Endothelial cell of hepatic sinusoid (primary cell): Measurements from ENCODE around the gene KCNQ1.

Experiments used
- in situ Hi-C: cut with HindIII; loops from 2 replicates; pipeline ENCODE4 v1.10.0; 2017; ENCODE audit warnings: low sequenced_read_pairs

Gene KCNQ1

GRCh38 chr11:2737866-2738265, 293.1 kb downstream of the KCNQ1 start:
- in situ Hi-C loops, result no loop called here

DNA sequence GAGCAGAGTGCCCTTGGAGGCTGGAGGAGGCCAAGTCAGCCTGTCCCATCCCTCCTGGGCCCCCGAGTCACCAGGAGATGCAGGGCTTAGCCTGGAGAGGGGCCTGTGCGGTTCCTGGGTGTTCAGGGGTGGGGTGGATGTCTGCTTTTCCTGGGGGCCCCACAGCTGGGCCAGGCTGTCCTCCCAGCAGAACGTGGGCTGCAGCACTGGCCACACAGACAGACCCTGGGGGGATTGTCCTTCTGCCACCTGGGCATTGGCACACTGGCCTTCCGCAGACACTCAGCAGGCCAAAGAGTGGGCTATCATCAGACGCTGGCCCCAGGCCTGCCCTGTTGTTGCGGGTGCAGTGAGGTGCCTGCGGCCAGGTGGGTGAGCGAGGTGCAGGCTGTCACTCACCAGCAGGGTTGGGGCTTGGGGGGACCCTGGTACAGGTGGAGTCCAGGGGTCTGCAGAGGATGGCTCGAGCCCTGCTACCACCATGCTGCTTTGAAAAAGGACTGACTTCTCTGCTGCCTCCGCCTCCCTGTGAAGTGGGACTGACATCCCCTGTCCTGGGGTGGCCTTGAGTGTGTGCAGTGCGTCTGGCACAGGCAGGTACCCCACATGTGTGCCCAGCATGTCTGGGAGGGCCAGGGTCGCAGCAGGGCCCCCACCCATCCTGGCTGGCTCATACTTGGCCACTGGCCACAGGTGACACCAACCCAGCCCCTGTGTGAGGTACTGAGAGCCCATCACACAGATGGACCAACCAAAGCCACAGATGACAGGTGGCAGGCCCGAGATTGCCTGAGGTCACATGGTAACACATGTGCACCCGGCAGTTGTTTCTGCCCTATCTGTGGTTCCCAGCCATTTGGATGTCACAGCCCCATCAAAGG, 294.0 kb downstream of the KCNQ1 start:
- in situ Hi-C loops, result no loop called here

GRCh38 chr11:2739531-2740274, 294.9 kb downstream of the KCNQ1 start:
- in situ Hi-C loops, result no loop called here

DNA sequence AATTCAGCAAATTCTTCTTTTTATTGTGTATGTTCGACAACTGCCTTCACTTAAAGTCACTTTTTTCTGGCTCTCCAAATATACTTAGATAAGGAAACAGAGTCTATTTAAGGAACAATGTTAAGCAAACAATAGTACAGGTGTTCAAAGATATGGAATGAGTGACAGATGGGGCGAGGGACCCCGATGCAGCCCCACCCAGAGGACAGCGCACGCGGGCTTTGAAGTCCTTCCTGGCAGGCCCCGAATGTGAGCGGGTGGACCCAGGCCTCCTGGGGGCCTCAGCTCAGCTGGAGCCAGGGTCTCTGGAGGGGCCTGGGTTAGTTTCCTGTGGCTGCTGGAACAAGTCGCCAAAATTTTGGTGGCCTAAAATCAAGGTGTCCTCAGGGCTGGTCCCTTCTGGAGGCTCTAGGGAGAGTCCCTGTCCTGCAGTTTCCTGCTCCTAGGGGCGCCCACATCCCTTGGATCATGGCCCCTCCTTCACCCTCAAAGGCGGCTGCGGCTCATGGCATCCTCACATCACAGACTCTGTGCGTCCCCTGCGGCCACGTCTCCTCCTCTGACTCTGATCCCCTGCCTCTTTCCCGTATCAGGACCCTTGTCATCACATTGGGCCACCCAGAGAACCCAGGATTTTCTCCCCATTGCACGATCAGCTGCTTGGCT, 295.6 kb downstream of the KCNQ1 start:
- in situ Hi-C loops, result no loop called here

DNA sequence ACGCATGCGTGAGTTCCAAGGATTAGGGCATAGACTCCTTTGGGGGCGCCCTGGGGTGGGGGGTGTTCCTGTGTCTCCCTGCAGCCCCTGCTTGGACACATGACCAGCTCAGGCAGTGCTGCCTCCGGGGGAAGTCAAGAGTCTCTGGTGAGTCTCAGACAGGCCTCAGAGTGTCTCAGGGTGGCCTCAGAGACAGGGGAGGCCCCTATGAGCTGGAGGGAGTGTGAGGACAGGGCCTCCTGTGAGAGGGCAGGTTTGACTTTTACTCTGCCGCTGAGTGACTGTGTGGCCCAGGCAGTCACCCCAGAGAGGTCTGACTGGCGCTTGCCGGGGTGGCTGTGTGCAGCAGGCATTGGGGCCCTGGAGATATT, 296.2 kb downstream of the KCNQ1 start:
- in situ Hi-C loops, result no loop called here

- in situ Hi-C loops, result no loop called here
Measured at GRCh38 chr11:2741377-2742131, 296.7 kb downstream of the KCNQ1 start.

DNA sequence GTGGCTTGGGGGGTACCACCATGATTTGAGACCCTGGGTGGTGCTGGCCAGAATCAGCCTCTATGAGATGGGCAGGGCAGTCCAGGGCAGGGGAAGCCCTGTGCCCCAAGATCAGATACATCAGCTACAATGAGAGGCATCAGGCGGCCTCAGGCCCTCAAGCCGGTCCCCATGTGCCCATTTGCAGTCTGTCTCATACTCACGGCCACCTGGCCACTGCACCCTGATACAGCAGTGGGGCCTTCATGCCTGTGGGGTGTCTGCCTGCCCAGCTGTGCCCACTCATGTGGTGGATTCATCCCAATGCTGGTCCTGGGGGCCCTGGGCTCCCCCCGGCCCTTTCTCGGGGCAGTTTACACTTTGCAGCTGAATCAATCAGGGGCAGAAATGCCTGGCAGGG, 297.4 kb downstream of the KCNQ1 start:
- in situ Hi-C loops, result no loop called here

DNA sequence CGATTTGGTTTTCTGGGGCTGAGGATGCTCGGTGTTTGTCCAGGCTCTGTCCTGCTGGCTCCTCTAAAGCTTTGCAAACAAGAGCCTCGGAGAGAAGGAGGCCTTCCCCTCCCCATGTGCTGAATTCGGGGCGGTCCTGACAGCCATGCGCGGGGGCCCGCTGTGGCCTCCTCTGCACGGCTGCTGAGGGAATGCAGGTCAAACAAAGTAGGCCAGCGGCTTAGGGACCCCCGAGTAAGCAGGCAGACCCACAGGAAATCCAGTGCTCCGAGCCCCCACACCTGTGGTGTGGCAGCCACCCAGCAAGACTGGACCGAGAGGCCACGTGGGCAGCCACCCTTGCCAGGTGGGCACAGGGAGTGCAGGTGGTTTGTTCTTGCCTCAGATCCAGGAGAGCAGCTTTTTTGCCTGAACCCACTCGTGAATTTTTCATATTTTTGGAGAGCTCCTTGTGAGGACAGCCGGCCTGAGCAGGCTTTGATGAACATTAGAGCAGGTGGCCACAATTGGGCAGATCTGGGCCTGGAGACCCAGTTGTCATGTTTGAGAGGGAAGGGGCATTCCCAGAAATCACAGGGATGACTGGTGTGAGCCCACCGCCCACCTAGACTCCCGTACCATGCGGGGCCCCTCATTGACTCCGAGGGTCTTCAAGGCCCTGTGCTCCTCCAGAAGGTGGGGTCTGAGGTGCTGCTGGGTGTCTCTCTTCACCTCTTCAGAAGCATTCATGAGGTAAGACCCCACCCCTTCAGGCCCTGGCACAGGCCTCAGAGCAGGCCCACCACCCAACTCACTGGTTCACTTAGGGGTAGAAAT, 298.0 kb downstream of the KCNQ1 start:
- in situ Hi-C loops, result no loop called here

GRCh38 chr11:2743427-2744110, 298.8 kb downstream of the KCNQ1 start:
- in situ Hi-C loops, result no loop called here

DNA sequence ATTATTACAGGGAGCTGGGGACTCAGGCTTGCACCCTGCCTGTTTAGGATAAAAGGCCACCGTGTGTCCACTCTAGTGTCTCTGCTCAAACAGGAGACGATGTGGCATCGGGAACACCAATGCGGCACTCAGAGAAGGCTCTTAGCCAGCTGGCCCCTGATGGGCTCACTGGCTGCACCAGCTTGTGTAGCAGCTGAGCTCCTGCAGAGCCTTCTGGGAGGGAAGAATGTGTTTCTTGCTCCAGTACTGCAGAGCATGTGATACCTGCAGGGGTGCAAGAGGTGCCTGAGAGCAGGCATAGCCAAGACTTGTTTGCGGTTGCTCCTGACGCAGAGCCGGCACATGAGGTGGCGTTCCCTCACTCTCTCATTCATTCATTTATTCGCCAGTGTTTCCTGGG, 299.4 kb downstream of the KCNQ1 start:
- in situ Hi-C loops, result no loop called here

DNA sequence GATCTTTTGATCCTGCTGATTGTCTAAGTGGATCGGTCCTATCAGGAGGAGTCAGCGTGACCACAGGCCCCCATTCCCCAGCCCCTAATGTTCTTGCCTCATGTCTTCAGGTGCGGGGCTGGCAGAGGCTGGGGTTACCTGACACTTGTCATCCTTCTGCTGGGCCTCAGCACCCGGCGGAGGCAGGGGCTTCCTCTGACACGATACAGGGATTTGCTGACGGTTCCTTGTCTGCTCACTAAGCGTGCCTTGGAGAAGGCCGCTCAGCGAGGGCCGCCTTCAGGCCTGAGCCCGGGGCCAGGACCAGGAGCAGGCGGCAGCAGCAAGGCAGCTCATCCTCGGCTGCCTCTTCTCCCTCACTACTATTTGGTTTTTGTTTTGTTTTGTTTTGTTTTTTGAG, 300.7 kb downstream of the KCNQ1 start:
- in situ Hi-C loops, result no loop called here

DNA sequence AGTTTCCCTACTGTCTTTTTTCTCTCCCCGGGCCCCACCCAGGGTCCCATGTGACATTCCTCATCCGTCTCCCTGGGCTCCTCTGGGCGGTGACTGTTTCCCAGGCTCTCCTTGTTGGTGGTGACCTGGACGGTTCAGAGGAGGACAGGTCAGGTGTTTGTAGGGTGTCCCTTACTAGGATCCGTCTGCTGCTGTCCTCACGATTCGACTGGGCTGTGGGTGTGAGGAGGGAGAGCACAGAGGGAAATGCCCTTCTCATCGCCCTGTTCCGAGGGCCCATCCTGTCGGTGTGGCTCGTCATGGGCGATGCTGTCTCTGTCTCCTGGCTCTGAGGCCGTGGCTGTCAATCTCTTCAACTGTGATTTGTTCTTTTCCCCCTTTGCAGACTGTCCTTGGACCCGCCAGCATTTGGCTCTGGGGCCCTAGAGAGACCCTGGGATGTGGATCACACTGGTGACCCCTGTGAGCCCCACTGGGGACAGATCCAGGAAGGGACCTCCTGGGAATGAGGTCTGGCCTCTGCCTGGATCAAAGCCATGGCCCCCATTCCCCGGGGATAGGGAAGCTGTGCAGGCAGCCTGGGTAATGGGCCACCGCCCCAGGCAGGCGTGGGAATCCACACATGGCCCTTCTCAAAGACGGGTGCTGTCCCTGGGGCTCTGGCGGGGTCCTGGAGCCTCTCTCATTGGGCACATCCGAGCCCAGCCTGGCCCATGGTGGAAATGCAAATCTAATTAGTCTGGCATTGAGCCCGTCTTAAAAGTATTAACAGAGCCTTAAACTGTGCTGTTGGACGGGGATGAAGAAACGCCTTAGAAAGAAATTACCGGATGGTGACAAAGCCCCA, 301.8 kb downstream of the KCNQ1 start:
- in situ Hi-C loops, result no loop called here

DNA sequence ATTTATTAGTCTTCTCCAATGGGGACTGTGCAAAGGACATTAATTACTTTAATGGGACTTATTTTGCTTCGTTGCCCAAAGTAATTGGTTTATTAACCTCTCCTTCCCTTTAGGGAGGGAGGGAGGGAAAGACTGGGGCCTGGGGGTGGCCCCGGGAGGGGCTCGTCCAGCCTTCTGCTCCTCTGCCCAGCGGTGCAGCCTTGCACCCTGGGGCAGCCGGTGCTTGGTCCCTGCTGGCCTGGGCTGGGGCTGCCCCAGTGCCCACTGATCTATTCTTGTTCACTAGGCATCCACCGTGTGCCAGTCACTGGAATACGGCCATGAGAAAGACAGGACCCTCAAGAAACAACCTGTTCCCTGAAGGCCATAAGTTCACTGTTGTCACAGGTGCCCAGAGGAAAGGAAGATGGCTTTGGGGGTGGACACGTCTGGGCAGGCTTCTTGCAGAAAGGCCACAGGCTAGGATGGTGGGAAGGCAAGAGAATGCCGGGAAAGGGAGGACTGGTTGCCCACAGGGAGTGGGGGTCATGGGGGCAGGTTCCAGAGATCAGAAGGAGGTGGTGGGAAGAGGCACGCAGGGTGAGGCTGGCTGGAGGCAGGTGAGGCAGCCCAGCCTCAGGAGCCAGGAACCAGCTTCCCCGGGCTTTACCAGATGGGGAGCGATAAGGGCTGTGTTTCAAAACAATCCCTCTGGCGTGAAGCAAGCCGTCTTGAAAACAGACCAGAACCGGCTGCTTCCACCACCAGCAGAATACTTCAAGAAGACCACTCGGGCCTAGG, 302.6 kb downstream of the KCNQ1 start:
- in situ Hi-C loops, result no loop called here

DNA sequence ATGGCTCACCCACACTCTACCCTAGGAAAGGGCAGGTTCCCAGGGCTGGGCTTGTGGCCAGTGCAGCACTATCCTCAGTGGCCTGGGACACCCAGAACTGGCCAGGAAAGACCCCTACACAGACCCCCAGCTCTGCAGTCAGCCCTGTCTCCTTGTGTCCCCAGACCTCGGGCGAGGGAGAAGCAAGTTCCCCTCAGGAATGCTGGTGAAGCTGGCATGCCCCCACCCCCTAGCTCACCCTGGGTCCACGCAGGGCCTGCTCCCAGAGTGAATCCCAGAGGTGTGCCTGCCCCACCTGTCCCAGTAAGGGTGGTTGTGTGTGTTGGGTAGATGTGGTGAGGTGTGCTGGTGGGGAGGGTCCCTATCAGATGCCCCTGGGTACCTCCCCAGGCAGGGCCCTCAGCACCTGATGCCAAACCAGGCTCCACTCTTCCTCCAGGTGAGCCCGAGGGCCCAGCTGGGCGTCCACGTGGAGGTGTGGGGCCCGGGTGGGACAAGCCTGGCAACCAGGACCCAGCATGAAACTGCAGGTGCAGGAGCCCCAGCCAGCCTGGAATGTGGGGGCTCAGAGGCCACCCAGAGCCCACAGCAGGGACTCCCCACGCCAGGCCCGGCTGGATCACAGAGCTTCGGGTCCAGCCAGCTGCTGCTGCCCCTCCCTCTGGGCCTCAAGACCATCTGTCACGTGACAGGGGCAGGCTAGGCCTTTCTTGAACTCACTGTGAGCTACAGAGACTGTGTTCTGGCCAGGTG, 303.4 kb downstream of the KCNQ1 start:
- in situ Hi-C loops, result no loop called here

DNA sequence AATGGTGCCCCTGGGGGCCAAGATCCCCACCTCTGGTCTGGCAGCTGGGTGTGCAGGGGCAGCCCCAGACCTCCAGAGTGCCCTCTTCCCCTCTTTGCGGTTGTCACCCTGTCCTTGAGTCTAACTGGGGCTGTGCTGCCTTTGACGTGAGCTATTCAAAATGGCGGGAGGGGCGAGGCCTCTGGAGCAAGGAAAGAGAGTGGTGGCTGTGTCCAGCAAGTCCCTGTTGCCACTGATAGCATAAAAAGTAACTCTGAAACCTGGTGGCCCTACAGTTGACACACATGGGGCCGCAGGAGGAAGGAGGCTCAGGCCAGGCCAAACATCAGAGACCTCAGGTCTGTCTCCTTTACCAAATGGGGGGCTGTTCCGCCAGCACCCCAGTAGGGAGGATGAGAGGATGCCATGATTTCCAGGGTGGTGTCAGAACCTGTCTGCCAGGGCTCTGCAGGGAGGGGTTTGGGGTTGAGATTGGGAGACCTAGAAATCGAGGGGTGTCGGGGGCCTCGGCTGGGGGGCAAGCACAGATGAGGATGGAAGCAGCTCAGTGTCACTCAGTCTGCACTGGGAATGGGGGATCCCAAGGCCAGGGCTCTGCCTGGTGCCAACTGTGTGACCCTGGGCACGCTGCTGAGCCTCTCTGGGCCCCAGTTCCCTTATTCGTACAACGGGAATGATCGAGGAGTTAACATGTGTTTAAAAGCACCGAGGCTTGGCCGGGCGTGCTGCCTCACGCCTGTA, 304.2 kb downstream of the KCNQ1 start:
- in situ Hi-C loops, result no loop called here

GRCh38 chr11:2750101-2750681, 305.4 kb downstream of the KCNQ1 start:
- in situ Hi-C loops, result no loop called here
